HG02885 (cell line): Measurements from ENCODE around the gene COL7A1.

ENCODE experiments used
- ATAC-seq: cut with Tn5 transposase; IDR thresholded peaks from one replicate; pipeline ENCODE4 v1.9.1; 2021; ENCODE audit warnings: mild to moderate bottlenecking; ENCODE audit not compliant: unreplicated experiment, poor library complexity

COL7A1 gene

GRCh38 chr3:48592519-48593087 is 2.5 kb downstream of the COL7A1 start:
- no peak for ATAC-seq

GRCh38 chr3:48591886-48592518 is 3.1 kb downstream of the COL7A1 start:
- no peak for ATAC-seq

GRCh38 chr3:48591436-48591835 is 3.7 kb downstream of the COL7A1 start:
- ATAC-seq: no peak

- no peak for ATAC-seq
Observed at GRCh38 chr3:48588230-48588629, 6.9 kb downstream of the COL7A1 start.

GRCh38 chr3:48587686-48588085 is 7.4 kb downstream of the COL7A1 start:
- ATAC-seq: no peak

- no peak for ATAC-seq
Observed at GRCh38 chr3:48585411-48585810, 9.7 kb downstream of the COL7A1 start.

- ATAC-seq: no peak
Observed at GRCh38 chr3:48584836-48585235, 10.3 kb downstream of the COL7A1 start.

GRCh38 chr3:48581621-48582481 is 13.3 kb downstream of the COL7A1 start:
- ATAC-seq: no peak

- ATAC-seq: no peak
Observed at GRCh38 chr3:48576647-48577046, 18.5 kb downstream of the COL7A1 start.

GRCh38 chr3:48575366-48575765 is 19.8 kb downstream of the COL7A1 start:
- no peak for ATAC-seq

- no peak for ATAC-seq
Observed at GRCh38 chr3:48573973-48574585, 21.1 kb downstream of the COL7A1 start.

GRCh38 chr3:48572517-48572916 is 22.6 kb downstream of the COL7A1 start:
- no peak for ATAC-seq

GRCh38 chr3:48571938-48572337 is 23.2 kb downstream of the COL7A1 start:
- ATAC-seq: no peak

GRCh38 chr3:48569808-48570450 is 25.2 kb downstream of the COL7A1 start:
- ATAC-seq: no peak

GRCh38 chr3:48569400-48569799 is 25.7 kb downstream of the COL7A1 start:
- ATAC-seq: no peak

- no peak for ATAC-seq
Observed at GRCh38 chr3:48568476-48568875, 26.7 kb downstream of the COL7A1 start.

GRCh38 chr3:48567500-48567899 is 27.6 kb downstream of the COL7A1 start:
- ATAC-seq: no peak

- no peak for ATAC-seq
Observed at GRCh38 chr3:48567090-48567489, 28.0 kb downstream of the COL7A1 start.

- no peak for ATAC-seq
Observed at GRCh38 chr3:48566401-48566760, 28.7 kb downstream of the COL7A1 start.

- no peak for ATAC-seq
Observed at GRCh38 chr3:48565591-48566400, 29.3 kb downstream of the COL7A1 start.
